Muscle of leg (tissue), 11 donors: Measurements from ENCODE around the gene ANO2. TPM values are rescaled to one million over a fixed set of nuclear protein-coding genes. Genes with fewer than 3 reads are reported as not detected.

Source experiments
- DNase-seq: peaks from one replicate; pipeline ENCODE4 v3.0.0; 2013
- H3K27ac ChIP-seq: one replicate; pipeline ENCODE4 v1.5.1; 2013; ENCODE audit warnings: mild to moderate bottlenecking, low read length, control low read depth
- H3K27me3 ChIP-seq: one replicate; pipeline ENCODE4 v1.6.1; 2013; ENCODE audit warnings: low read length; ENCODE audit not compliant: control insufficient read depth, insufficient read depth
- H3K36me3 ChIP-seq: one replicate; pipeline ENCODE4 v1.6.1; 2013; ENCODE audit warnings: low read length; ENCODE audit not compliant: control insufficient read depth, insufficient read depth
- H3K4me1 ChIP-seq: one replicate; pipeline ENCODE4 v1.6.1; 2013; ENCODE audit warnings: low read length; ENCODE audit not compliant: control insufficient read depth, insufficient read depth
- H3K4me3 ChIP-seq: one replicate; pipeline ENCODE4 v1.5.1; 2013; ENCODE audit warnings: low read length, control low read depth
- H3K9me3 ChIP-seq: replicated peaks from 2 replicates; pipeline ENCODE4 v1.6.1; 2013; ENCODE audit warnings: low read depth, low read length; ENCODE audit not compliant: control insufficient read depth
- WGBS: methylation state at CpG from one replicate; pipeline ENCODE4 v1.1.5; 2013; ENCODE audit warnings: missing lambda C conversion rate; ENCODE audit not compliant: insufficient coverage; 5-methylcytosine and 5-hydroxymethylcytosine counted together
- polyA plus RNA-seq, 8 donors: library from polyadenylated mRNA; unstranded; fragments of 120-200 nt; gene quantifications; one replicate each; pipeline versions ENCODE4 v1.2.1 to v1.2.3, GENCODE V29; 2013; ENCODE audit warnings: inconsistent platforms in 1 of 8, low replicate concordance in 1 of 8; ENCODE audit not compliant: insufficient read length in 8 of 8, insufficient read depth in 1 of 8
- total RNA-seq: library from RNA; stranded (reverse); fragments of 120-200 nt; gene quantifications from one replicate; pipeline ENCODE4 v1.2.4, GENCODE V29; 2013

ANO2 gene
- total and polyA plus RNA-seq, 9 donors, result 2.5 to 5.9 (median 3.5) TPM

- H3K9me3 ChIP-seq, result no peaks in the 10 kb centered on the region
- 57% methylated on average over 20 of the region's 24 CpGs for WGBS
- H3K4me1 ChIP-seq, result no peaks in the 10 kb centered on the region
- no peak overlapping the region for H3K27ac ChIP-seq
- H3K4me3 ChIP-seq, result no peak overlapping the region
- no peaks in the 10 kb centered on the region for H3K36me3 ChIP-seq
- DNase-seq, result no peak
- no peaks in the 10 kb centered on the region for H3K27me3 ChIP-seq
Measured at GRCh38 chr12:5964913-5965900, 20.1 kb upstream of the ANO2 start.

DNA sequence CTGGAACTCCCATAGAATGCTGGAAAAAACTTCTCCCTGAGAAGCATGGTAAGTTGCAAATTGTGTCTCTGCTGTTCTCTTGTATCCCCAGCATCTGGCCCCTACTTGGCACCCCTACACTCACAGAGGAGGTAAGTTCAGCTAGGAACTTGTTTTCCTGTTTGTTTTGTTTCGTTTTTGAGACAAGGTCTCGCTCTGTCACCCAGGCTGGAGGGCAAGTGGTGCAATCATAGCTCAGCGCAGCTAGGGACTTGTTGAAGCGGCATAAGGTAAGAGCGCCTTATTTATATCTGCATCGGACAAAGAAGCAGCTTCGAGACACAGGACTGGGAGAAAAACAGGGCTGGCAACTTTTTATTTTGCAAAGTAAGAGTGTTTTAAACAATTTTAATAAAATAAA, 18.5 kb upstream of the ANO2 start:
- no peaks in the 10 kb centered on the region for H3K36me3 ChIP-seq
- no peaks in the 10 kb centered on the region for H3K4me1 ChIP-seq
- H3K27ac ChIP-seq, result no peak overlapping the region
- no peak overlapping the region for H3K4me3 ChIP-seq
- 88% methylated on average over 5 of the region's 7 CpGs for WGBS
- no peaks in the 10 kb centered on the region for H3K9me3 ChIP-seq
- no peaks in the 10 kb centered on the region for H3K27me3 ChIP-seq
- DNase-seq, result no peak

DNA sequence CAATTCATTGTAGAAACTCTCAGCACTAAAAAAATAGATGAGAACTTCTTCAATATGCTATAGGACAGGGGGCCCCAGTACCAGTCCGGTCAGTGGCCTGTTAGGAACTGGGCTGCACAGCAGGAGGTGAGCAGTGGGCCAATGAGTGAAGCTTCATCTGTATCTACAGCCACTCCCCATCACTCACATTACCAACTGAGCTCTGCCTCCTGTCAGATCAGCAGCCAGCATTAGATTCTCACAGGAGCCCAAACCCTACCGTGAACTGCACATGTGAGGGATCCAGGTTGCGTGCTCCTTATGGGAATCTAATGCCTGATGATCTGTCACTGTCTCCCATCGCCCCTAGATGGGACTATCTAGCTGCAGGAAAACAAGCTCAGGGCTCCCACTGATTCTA, 15.7 kb upstream of the ANO2 start:
- no peaks in the 10 kb centered on the region for H3K4me1 ChIP-seq
- H3K27ac ChIP-seq, result no peak overlapping the region
- no peaks in the 10 kb centered on the region for H3K9me3 ChIP-seq
- no peak for DNase-seq
- no CpG with 5 or more reads among the region's 4 CpGs for WGBS
- H3K27me3 ChIP-seq, result no peaks in the 10 kb centered on the region
- no peak overlapping the region for H3K4me3 ChIP-seq
- no peaks in the 10 kb centered on the region for H3K36me3 ChIP-seq

- H3K4me3 ChIP-seq, result no peak overlapping the region
- H3K36me3 ChIP-seq, result no peaks in the 10 kb centered on the region
- H3K27ac ChIP-seq, result no peak overlapping the region
- no peaks in the 10 kb centered on the region for H3K4me1 ChIP-seq
- WGBS, result no CpG with 5 or more reads among the region's 5 CpGs
- DNase-seq, result no peak
- no peaks in the 10 kb centered on the region for H3K27me3 ChIP-seq
- no peaks in the 10 kb centered on the region for H3K9me3 ChIP-seq
Measured at GRCh38 chr12:5956987-5957386, 11.9 kb upstream of the ANO2 start.

DNA sequence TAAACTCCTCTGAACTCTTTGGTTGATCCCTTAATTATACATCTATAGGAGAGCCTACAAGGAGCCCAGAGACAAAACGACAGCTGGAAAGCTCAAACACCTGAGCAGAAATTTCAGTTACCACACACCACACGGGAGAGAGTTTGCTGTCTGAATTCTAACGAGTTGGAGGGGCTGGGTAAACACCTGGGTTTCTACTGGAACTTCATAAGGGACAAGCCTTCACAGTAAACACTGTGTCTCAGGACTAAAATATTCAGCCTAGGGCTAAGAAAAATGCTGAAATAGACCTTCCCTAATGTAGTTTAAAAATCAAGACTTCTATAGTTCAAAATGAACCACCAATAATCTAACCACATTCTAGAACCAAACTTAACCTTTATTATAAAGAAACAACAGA, 9.6 kb upstream of the ANO2 start:
- H3K27me3 ChIP-seq, result no peaks in the 10 kb centered on the region

DNA sequence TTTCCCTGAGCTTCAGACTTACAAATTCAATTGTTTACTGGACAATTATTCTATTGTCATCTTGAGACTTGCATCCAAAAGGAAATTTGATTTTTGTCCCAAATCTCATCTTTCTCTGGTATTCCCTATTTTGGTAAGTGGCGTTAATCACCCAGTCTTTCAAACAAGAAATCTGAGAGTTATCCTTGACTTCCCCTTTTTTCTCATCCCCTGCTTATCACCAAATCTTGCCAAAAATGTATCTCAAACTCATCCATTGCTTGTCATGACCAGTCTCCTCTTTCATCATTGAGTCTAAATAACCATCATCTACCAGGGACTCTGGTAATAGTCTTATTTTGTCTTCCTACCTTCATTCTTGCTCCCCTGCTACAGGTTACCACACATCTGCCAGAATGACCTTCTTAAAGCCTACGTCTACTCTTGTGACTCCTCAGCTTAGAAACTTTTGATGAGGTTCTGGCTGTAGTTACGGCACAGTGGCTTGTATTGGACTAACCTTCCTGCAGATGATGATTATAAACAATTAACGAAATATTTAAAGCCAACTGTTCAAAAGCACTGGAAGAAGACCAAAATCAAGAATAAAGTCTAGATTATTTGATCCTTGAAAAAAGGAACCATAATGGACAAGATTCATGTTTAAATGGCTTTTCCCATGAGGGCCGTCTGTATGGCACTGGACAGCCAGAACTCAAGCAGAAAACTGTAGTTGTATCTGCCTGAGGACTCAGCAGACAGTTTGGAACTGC, 9.0 kb upstream of the ANO2 start:
- 63% methylated on average over 1 of the region's 5 CpGs for WGBS
- no peak overlapping the region for H3K27ac ChIP-seq
- DNase-seq, result no peak
- no peaks in the 10 kb centered on the region for H3K27me3 ChIP-seq
- H3K9me3 ChIP-seq, result no peaks in the 10 kb centered on the region
- H3K36me3 ChIP-seq, result no peaks in the 10 kb centered on the region
- H3K4me3 ChIP-seq, result no peak overlapping the region
- no peaks in the 10 kb centered on the region for H3K4me1 ChIP-seq

More for the DNA sequence above, 9.6 kb upstream of the ANO2 start:
- Histone ChIP-seq H3K4me3 (no peak overlapping the region), H3K9me3 (no peaks in the 10 kb centered on the region), H3K4me1 (no peaks in the 10 kb centered on the region), H3K36me3 (no peaks in the 10 kb centered on the region), H3K27ac (no peak overlapping the region)
- no CpG with 5 or more reads among the region's 3 CpGs for WGBS
- DNase-seq, result no peak

DNA sequence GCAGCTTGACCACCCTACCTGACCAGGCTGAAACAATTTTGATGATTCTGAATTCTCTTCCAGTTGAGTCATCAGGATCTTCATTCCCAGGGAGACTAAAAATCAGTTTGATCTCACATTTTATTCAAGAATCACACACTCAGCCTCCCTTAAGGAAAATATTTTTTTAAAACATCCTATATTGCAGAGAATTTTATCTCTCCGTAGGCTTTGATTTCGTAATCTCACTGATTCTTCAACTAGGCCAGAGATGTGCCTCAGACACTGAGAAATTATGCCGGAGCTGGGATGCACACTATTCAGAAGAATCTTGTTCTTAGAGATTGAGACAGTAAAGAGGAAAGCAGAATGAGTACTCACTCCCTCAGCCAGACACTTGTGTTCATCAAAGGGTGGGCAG, 7.0 kb upstream of the ANO2 start:
- no peaks in the 10 kb centered on the region for H3K27me3 ChIP-seq
- no peaks in the 10 kb centered on the region for H3K36me3 ChIP-seq
- no CpG with 5 or more reads among the region's 3 CpGs for WGBS
- H3K9me3 ChIP-seq, result no peaks in the 10 kb centered on the region
- no peaks in the 10 kb centered on the region for H3K4me1 ChIP-seq
- no peak for DNase-seq
- H3K4me3 ChIP-seq, result no peak overlapping the region
- no peak overlapping the region for H3K27ac ChIP-seq

- Histone ChIP-seq H3K27ac (no peak overlapping the region), H3K27me3 (peaks cover 31% of the 10 kb centered on the region), H3K4me3 (no peak overlapping the region), H3K9me3 (no peaks in the 10 kb centered on the region), H3K36me3 (no peaks in the 10 kb centered on the region), H3K4me1 (peaks cover 8% of the 10 kb centered on the region)
- WGBS, result 100% methylated on average over 2 of the region's 3 CpGs
- DNase-seq, result no peak
Measured at GRCh38 chr12:5948696-5949095, 3.6 kb upstream of the ANO2 start.

DNA sequence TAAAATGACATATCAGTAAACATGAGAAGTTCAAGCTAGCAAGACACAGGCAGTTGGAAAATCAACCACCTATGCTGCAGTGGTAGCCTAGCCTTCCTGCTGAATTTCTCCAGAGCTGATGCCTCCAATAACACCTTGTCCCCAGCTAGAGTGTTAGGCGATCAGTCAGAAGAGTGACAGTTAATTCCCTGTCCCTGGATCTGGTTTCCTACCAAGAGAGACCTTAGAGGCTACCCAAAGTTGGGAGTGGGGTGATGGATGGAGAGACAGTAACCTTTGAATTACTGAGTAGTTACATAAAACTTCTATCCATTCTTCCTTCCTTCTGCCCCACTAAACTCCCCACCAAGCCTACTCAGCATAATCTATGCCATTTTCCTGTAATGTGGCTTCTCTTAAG, 1.9 kb upstream of the ANO2 start:
- Histone ChIP-seq H3K36me3 (no peaks in the 10 kb centered on the region), H3K4me3 (no peak overlapping the region), H3K27ac (no peak overlapping the region), H3K9me3 (no peaks in the 10 kb centered on the region), H3K27me3 (peaks cover 35% of the 10 kb centered on the region), H3K4me1 (peaks cover 8% of the 10 kb centered on the region)
- DNase-seq, result no peak
- no CpG with 5 or more reads among the region's 1 CpG for WGBS

GRCh38 chr12:5946388-5946787, 1.3 kb upstream of the ANO2 start:
- no peaks in the 10 kb centered on the region for H3K9me3 ChIP-seq
- H3K4me3 ChIP-seq, result no peak overlapping the region
- 72% methylated on average over 2 of the region's 2 CpGs for WGBS
- H3K4me1 ChIP-seq, result peaks cover 8% of the 10 kb centered on the region
- no peak overlapping the region for H3K27ac ChIP-seq
- H3K36me3 ChIP-seq, result no peaks in the 10 kb centered on the region
- no peak for DNase-seq
- peaks cover 35% of the 10 kb centered on the region for H3K27me3 ChIP-seq
